HG02840 (cell line): ENCODE measurements around the gene COL5A1.
"Not testable (repeated sequence)": the region's sequence is repeated elsewhere in the genome, so short reads cannot be mapped to it uniquely, and the experiment has no call there.

ENCODE experiments used
- ATAC-seq: cut with Tn5 transposase; IDR thresholded peaks from one replicate; pipeline ENCODE4 v1.9.1; 2021; ENCODE audit warnings: mild to moderate bottlenecking, moderate library complexity, moderate number of reproducible peaks; ENCODE audit not compliant: unreplicated experiment, low FRiP score

The COL5A1 gene

GRCh38 chr9:134703730-134704114, 62.1 kb downstream of the COL5A1 start:
- ATAC-seq: not testable (repeated sequence)

- no peak for ATAC-seq
Observed at GRCh38 chr9:134704498-134704897, 62.9 kb downstream of the COL5A1 start.

GRCh38 chr9:134705786-134706185, 64.2 kb downstream of the COL5A1 start:
- ATAC-seq: no peak

- no peak for ATAC-seq
Observed at GRCh38 chr9:134706522-134706921, 64.9 kb downstream of the COL5A1 start.

- no peak for ATAC-seq
Observed at GRCh38 chr9:134707031-134707680, 65.6 kb downstream of the COL5A1 start.

GRCh38 chr9:134707731-134708671, 66.4 kb downstream of the COL5A1 start:
- no peak for ATAC-seq

- no peak for ATAC-seq
Observed at GRCh38 chr9:134708672-134709038, 67.1 kb downstream of the COL5A1 start.

GRCh38 chr9:134709512-134710270, 68.1 kb downstream of the COL5A1 start:
- ATAC-seq: no peak

- ATAC-seq: no peak
Observed at GRCh38 chr9:134710271-134710540, 68.6 kb downstream of the COL5A1 start.

- no peak for ATAC-seq
Observed at GRCh38 chr9:134710901-134711300, 69.3 kb downstream of the COL5A1 start.

GRCh38 chr9:134712243-134712642, 70.6 kb downstream of the COL5A1 start:
- no peak for ATAC-seq

GRCh38 chr9:134712926-134713325, 71.3 kb downstream of the COL5A1 start:
- ATAC-seq: no peak

- ATAC-seq: not testable (repeated sequence)
Observed at GRCh38 chr9:134715536-134715935, 73.9 kb downstream of the COL5A1 start.

GRCh38 chr9:134716067-134716466, 74.5 kb downstream of the COL5A1 start:
- no peak for ATAC-seq

- ATAC-seq: no peak
Observed at GRCh38 chr9:134717056-134717455, 75.5 kb downstream of the COL5A1 start.

- ATAC-seq: no peak
Observed at GRCh38 chr9:134717924-134718645, 76.5 kb downstream of the COL5A1 start.

GRCh38 chr9:134719331-134719730, 77.7 kb downstream of the COL5A1 start:
- ATAC-seq: no peak

- ATAC-seq: no peak
Observed at GRCh38 chr9:134720136-134720753, 78.6 kb downstream of the COL5A1 start.

- no peak for ATAC-seq
Observed at GRCh38 chr9:134720796-134721195, 79.2 kb downstream of the COL5A1 start.

GRCh38 chr9:134721344-134721743, 79.7 kb downstream of the COL5A1 start:
- ATAC-seq: no peak
